ENCODE data around the gene TENM4. TPM values are rescaled to one million over a fixed set of nuclear protein-coding genes. Genes with fewer than 3 reads are reported as not detected.

Gene TENM4
- total RNA-seq, 2 experiments from 2014 or later: not detected

DNA sequence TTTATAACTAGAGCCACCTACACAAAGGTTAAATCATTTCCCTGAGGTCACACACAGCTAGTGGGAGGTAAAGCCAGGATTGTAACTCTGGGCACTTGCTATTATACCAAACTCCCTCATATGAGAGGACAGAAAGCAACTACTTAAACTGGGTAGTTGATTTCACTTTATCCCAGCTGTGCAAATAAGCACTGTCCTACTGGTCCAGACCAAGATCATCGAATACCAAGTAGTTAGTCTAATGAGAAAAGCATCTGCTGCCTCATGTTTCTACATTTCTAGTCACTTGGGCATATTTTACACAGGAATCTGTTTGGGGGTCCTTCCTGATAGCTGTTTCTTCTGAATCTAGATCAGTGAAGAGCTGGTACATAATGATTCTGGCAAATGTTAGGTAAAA is 687.5 kb downstream of the TENM4 start:
- no TSS peak for BruUV-seq (replicated peaks)
- POLR2A ChIA-PET: interaction anchor here (0.7 to 2.1 kb wide), 2 partner anchors 10 to 1288 kb away, joined by 3 to 7 read pairs; no protein-coding TSS in a partner anchor
- no peaks in the 10 kb centered on the region for H4K20me1 ChIP-seq (ENCODE audit: insufficient read depth, low read length)
- H3K4me1 ChIP-seq (ENCODE audit: insufficient read depth, low read length, poor library complexity, severe bottlenecking): no peaks in the 10 kb centered on the region
- TF ChIP-seq, protein P1, sequence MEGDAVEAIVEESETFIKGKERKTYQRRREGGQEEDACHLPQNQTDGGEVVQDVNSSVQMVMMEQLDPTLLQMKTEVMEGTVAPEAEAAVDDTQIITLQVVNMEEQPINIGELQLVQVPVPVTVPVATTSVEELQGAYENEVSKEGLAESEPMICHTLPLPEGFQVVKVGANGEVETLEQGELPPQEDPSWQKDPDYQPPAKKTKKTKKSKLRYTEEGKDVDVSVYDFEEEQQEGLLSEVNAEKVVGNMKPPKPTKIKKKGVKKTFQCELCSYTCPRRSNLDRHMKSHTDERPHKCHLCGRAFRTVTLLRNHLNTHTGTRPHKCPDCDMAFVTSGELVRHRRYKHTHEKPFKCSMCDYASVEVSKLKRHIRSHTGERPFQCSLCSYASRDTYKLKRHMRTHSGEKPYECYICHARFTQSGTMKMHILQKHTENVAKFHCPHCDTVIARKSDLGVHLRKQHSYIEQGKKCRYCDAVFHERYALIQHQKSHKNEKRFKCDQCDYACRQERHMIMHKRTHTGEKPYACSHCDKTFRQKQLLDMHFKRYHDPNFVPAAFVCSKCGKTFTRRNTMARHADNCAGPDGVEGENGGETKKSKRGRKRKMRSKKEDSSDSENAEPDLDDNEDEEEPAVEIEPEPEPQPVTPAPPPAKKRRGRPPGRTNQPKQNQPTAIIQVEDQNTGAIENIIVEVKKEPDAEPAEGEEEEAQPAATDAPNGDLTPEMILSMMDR (conservative IDR thresholded peaks at IDR 0.05; ENCODE audit: low read length): no peak
- intact Hi-C loops (cut with micrococcal nuclease; ENCODE audit: unreplicated experiment): no loop called here
- no peak overlapping the region for H3K4me2 ChIP-seq (ENCODE audit: low read length)
- DNase-seq (ENCODE audit: low spot score): no peak
- H3K9me3 ChIP-seq (ENCODE audit: low read length): no peaks in the 10 kb centered on the region
- H3K36me3 ChIP-seq (ENCODE audit: insufficient read depth, low read length): no peaks in the 10 kb centered on the region
- no peak overlapping the region for H3K4me3 ChIP-seq (ENCODE audit: low read depth, low read length, poor library complexity, severe bottlenecking)
- H2AFZ ChIP-seq (ENCODE audit: low read length): no peak overlapping the region
- no peak overlapping the region for H3K27ac ChIP-seq (ENCODE audit: low read depth, low read length, poor library complexity, severe bottlenecking)
- H3K79me2 ChIP-seq (ENCODE audit: insufficient read depth, low read depth, low read length): no peaks in the 10 kb centered on the region
- CTCF ChIA-PET (ENCODE audit: unreplicated experiment): no interaction called here
- H3K9me2 ChIP-seq (ENCODE audit: insufficient read depth, low read length): no peaks in the 10 kb centered on the region

DNA sequence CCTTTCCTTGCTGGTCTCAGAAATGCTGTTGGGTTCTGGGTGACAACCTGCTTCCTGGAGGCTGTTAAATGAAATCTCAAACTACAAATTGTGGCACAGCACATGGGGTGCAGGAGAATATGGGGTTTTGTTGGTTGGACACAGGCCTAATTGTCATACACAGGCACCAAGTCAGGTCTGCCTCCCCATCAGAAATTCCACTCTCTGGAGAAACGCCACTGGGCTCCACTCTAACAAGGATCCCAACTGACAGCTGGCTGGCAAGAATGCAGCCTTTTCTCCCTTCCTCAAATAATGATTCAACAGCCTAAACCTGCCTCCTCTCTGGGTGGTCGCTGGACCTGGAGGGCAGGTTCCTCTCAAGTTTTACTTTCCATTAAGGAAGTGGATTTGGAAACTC is 688.3 kb downstream of the TENM4 start:
- Histone ChIP-seq H2AFZ (ENCODE audit: low read length) (no peak overlapping the region), H3K4me2 (ENCODE audit: low read length) (no peak overlapping the region), H3K27ac (ENCODE audit: low read depth, low read length, poor library complexity, severe bottlenecking) (no peak overlapping the region), H3K79me2 (ENCODE audit: insufficient read depth, low read depth, low read length) (no peaks in the 10 kb centered on the region), H3K9me2 (ENCODE audit: insufficient read depth, low read length) (no peaks in the 10 kb centered on the region), H3K4me3 (ENCODE audit: low read depth, low read length, poor library complexity, severe bottlenecking) (no peak overlapping the region), H3K4me1 (ENCODE audit: insufficient read depth, low read length, poor library complexity, severe bottlenecking) (no peaks in the 10 kb centered on the region), H3K9me3 (ENCODE audit: low read length) (no peaks in the 10 kb centered on the region), H3K36me3 (ENCODE audit: insufficient read depth, low read length) (no peaks in the 10 kb centered on the region), H4K20me1 (ENCODE audit: insufficient read depth, low read length) (no peaks in the 10 kb centered on the region)
- DNase-seq (ENCODE audit: low spot score): no peak
- intact Hi-C loops (cut with micrococcal nuclease; ENCODE audit: unreplicated experiment): no loop called here
- CTCF ChIA-PET (ENCODE audit: unreplicated experiment): no interaction called here
- TF ChIP-seq, protein P1 (conservative IDR thresholded peaks at IDR 0.05; ENCODE audit: low read length): no peak
- TF ChIP-seq EZH2phosphoT487 (IDR thresholded peaks at IDR 0.05; ENCODE audit: borderline replicate concordance, low read depth, low read length): no peak
- POLR2A ChIA-PET: interaction anchor here (0.6 kb wide), 1 partner anchor 14 kb away, joined by 3 read pairs; no protein-coding TSS in a partner anchor
- no TSS peak for BruUV-seq (replicated peaks)

DNA sequence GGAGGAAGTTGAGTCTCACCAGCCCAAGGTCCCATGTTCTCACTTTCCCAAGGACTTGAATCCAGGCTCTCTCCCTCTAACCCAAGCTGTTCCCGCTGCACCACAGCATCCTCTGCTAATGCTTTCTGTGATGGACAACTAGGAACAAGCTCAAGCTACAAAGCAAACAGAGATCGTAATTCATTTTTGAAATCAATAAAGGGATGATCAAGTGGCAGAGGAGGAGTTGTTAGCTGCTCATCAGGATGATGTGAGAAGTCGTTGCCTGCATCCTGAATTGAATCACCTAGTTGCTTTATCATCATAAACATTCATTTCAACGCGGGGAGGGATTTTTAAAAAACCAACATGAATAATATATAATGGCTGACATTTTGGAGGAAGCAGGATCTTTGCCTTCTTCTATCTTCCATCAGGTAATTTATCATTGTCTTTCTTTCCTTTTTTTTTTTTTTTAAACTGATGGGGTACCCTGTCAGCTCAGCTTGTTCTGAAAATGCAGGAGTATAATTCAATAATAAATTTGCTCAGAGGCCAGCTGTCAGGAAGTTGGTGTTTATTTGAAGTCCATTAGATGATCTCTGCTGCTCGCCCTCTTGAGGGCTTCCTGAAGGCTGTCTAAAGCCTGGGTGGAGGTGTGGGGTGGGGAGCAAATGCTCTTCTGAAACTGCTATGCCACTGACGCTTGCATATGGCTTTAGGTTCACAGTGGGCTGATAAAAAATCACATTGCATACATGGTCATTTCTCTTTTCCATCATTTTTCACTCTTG is 691.7 kb downstream of the TENM4 start:
- no peak overlapping the region for H2AFZ ChIP-seq (ENCODE audit: low read length)
- TF ChIP-seq, protein P1 (conservative IDR thresholded peaks at IDR 0.05; ENCODE audit: low read length): no peak
- TF ChIP-seq EZH2phosphoT487 (IDR thresholded peaks at IDR 0.05; ENCODE audit: borderline replicate concordance, low read depth, low read length): no peak
- no peaks in the 10 kb centered on the region for H4K20me1 ChIP-seq (ENCODE audit: insufficient read depth, low read length)
- ChIA-PET CTCF (ENCODE audit: unreplicated experiment) (no interaction called here), POLR2A (no interaction called here)
- intact Hi-C loops (cut with micrococcal nuclease; ENCODE audit: unreplicated experiment): no loop called here
- no peak overlapping the region for H3K4me3 ChIP-seq (ENCODE audit: low read depth, low read length, poor library complexity, severe bottlenecking)
- BruUV-seq (replicated peaks): no TSS peak
- H3K36me3 ChIP-seq (ENCODE audit: insufficient read depth, low read length): no peaks in the 10 kb centered on the region
- no peaks in the 10 kb centered on the region for H3K79me2 ChIP-seq (ENCODE audit: insufficient read depth, low read depth, low read length)
- no peaks in the 10 kb centered on the region for H3K9me3 ChIP-seq (ENCODE audit: low read length)
- H3K4me1 ChIP-seq (ENCODE audit: insufficient read depth, low read length, poor library complexity, severe bottlenecking): no peaks in the 10 kb centered on the region
- no peak overlapping the region for H3K27ac ChIP-seq (ENCODE audit: low read depth, low read length, poor library complexity, severe bottlenecking)
- no peak for DNase-seq (ENCODE audit: low spot score)
- H3K4me2 ChIP-seq (ENCODE audit: low read length): no peak overlapping the region
- H3K9me2 ChIP-seq (ENCODE audit: insufficient read depth, low read length): no peaks in the 10 kb centered on the region
